ENCODE data around the gene PRKN.

The PRKN gene

DNA sequence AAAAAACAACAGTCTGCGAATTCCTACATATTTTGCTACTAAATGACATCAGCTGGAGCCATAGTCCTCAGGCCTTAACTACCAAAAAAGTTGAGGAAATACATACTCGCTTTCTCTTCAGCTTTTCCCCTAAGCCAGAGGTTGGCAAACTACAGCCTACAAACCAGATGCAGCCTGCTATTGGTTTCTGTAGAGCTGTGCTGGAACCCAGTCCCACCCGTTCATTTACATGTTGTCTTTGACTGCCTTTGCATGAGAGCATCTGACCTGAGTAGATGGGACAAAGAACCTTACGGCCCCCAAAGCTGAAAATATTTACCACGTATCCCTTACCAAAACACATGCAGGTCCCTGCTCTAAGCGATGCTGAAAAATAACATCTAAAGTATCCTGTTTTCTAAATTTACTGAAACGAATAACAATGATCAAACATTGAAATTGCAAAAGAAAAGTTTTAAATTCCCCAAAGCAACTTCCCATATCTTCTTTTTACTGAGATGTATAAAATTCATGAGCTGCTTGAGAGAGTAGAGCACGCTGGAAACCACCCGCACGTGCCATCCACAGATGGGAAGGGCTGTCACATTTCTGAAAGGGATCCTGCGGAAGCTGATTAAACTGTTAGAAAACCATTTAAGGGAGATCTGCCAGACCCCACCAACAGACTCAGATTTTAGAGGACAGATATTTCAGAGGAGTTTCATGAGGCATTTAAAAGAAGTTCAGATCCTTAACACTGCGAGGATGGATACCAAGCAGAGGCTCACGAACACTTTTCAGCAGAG lies 124.1 kb downstream of the PRKN start:
- no peak overlapping the region for H3K4me3 ChIP-seq (ENCODE audit: low read length)
- TF ChIP-seq, protein P1, sequence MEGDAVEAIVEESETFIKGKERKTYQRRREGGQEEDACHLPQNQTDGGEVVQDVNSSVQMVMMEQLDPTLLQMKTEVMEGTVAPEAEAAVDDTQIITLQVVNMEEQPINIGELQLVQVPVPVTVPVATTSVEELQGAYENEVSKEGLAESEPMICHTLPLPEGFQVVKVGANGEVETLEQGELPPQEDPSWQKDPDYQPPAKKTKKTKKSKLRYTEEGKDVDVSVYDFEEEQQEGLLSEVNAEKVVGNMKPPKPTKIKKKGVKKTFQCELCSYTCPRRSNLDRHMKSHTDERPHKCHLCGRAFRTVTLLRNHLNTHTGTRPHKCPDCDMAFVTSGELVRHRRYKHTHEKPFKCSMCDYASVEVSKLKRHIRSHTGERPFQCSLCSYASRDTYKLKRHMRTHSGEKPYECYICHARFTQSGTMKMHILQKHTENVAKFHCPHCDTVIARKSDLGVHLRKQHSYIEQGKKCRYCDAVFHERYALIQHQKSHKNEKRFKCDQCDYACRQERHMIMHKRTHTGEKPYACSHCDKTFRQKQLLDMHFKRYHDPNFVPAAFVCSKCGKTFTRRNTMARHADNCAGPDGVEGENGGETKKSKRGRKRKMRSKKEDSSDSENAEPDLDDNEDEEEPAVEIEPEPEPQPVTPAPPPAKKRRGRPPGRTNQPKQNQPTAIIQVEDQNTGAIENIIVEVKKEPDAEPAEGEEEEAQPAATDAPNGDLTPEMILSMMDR (IDR thresholded peaks at IDR 0.05; ENCODE audit: insufficient read depth, low read depth, low read length, missing control alignments), result no peak
- DNase-seq (ENCODE audit: low read depth), result no peak

DNA sequence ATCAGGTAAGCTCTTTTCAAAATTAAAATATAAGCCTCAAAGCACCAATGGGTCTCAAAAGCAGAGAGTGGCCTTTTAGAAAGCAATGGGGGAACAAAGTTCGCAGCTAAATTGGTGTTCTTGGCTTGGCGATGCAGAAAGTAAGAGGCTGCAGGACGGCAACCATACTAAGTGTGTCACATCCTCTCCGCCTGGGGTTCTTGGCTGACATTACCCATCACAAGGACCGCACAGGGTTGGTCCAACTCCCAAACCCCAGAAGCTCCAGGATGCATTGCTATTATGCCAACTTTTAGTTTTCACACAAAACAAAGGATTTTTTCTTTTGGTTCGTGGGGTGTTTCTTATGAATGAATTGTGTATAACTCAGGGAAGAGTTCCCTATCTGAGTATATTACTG lies 124.8 kb downstream of the PRKN start:
- H3K4me3 ChIP-seq (ENCODE audit: low read length), result no peak overlapping the region
- TF ChIP-seq, protein P1 (IDR thresholded peaks at IDR 0.05; ENCODE audit: insufficient read depth, low read depth, low read length, missing control alignments), result no peak
- DNase-seq (ENCODE audit: low read depth), result no peak

DNA sequence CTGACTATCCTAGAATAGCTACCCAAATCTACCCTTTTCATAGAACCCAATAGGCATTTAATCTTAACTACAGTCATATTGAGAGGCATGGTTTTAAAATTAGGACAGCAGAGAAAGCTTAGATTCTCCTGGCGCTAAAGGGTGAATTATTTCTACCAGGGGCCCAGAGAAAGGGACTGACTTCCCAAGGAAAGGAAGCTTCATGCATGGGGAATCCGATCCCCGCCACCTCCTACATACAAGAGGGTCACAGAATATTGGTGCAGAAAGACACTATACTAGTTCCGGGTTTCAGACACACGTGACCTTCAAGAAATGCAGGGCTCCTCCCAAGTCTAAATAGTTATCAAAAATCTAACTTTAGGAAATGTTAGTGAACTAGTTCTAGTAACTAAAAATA lies 130.9 kb downstream of the PRKN start:
- TF ChIP-seq, protein P1 (IDR thresholded peaks at IDR 0.05; ENCODE audit: insufficient read depth, low read depth, low read length, missing control alignments), result no peak

DNA sequence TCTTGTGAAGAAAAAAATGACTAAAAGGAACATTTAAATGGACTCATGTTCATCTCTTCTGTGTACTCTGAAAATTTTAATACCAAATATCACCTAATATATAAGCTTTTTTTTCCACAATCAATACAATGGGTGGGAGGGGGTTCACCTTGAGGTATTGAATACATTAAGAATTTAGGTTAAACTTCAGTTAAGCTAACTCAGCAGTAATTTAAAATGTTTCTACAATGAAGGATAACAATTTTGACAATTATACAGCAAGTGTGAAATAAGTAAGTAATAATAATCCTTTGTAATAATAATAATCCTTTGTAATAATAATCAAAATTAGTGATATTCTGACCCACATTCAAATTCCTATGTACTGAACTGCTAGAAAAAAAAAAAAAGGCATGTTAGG lies 136.0 kb downstream of the PRKN start:
- TF ChIP-seq, protein P1 (IDR thresholded peaks at IDR 0.05; ENCODE audit: insufficient read depth, low read depth, low read length, missing control alignments), result no peak
- no peak overlapping the region for H3K4me3 ChIP-seq (ENCODE audit: low read length)
- no peak for DNase-seq (ENCODE audit: low read depth)

More for the DNA sequence above, 130.9 kb downstream of the PRKN start:
- no peak for DNase-seq (ENCODE audit: low read depth)
- H3K4me3 ChIP-seq (ENCODE audit: low read length), result no peak overlapping the region

DNA sequence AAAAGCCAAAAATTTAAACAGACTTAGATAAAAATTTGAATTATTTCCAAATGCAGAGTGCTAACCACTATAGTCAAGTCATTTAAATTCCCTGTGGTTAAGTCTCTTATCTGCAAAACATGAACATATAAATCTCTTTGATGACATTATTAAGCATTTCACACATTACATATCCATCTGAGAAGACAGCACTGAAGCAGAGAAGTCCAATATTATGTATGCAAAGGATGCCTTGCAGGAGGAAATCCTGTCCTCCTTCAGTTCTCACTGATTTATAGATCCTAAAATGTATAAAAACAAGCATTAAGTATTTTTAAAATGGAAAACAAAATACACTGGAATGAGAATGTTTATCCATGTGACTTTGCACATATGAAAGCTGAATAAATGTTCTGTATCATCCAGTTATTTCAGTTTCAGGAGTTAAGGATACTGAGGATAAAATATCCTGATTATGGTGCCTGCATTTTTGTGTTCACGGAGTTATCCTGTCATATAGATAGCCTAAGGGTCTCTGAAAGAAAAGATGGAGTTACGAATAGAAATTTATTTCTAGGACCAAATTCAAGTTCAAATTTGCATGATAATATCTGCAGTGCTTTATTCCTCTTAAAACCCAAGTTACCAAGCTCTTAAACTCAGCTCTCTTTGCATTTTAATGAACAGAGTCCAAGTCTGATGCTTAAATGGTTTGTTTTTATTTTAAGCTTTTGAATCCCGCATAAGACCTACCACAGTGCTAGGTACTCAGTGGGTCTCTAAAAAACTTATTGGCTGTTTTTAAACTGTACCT lies 145.4 kb downstream of the PRKN start:
- no peak for DNase-seq (ENCODE audit: low read depth)
- no peak overlapping the region for H3K4me3 ChIP-seq (ENCODE audit: low read length)
- TF ChIP-seq, protein P1 (IDR thresholded peaks at IDR 0.05; ENCODE audit: insufficient read depth, low read depth, low read length, missing control alignments), result no peak

DNA sequence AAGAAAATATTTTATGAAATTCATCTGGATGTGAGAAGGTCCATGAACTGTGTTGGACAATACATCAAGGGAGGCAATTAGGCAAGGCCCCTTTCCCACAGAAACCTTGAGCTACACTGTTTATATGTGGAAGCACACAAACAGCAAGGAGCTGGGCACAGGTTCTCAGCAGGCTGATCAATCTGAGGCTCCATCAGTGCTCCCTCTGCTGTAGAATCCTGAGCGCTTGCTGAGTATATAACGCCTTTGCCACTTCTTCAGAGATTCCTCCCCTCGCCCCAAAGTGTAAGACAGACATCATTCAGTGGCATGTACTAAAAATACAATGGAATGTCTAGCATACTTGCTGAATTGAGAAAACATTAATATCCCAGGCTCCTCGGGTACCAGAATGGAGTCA lies 146.9 kb downstream of the PRKN start:
- no peak overlapping the region for H3K4me3 ChIP-seq (ENCODE audit: low read length)
- TF ChIP-seq, protein P1 (IDR thresholded peaks at IDR 0.05; ENCODE audit: insufficient read depth, low read depth, low read length, missing control alignments), result no peak
- DNase-seq (ENCODE audit: low read depth), result no peak

Measured in epithelial cell of esophagus (primary cell).